Inferior parietal cortex (tissue), 1 donor: ENCODE results near the gene THBS1.

Source experiments
- DNase-seq: peaks from one replicate; pipeline ENCODE4 v3.0.0-alpha.2; 2016; ENCODE audit errors: extremely low spot score

Gene THBS1

DNA sequence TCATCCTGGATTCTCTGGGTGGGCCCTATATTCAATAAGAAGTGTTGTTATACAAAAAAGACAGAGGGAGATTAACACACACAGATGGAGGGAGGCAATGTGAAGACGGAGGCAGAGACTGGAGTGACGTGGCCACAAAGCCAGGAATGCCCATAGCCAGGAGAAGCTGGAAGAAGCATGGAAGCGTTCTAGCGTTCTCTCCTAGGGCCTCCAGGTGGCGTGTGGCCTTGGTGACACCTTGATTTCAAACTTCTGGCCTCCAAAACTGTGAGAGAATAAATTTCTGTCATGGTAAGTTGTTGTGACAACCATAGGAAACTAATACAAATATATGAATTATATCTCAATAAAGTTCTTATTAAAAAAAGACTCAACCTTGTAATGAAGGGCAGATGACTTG is 21.3 kb downstream of the THBS1 start:
- DNase-seq = no peak

DNA sequence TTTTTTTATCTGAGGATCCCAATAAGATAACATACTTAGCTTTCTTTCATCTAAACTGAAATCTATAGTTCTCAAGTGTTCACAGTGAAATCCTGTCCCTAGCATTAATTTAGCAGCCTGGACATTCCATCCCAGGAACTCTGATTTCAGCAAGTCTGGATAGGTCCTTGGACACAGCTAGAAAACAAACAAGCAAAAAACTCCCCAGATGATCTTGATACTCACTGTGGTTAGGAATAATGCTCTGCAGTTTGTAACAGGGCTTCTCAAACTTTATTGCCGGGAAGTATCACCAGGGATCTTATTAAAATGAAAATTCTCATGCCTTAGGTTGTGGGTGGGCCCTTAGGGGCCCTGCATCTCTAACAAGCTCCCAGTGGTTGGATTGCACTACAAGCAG is 24.3 kb downstream of the THBS1 start:
- no peak for DNase-seq

DNA sequence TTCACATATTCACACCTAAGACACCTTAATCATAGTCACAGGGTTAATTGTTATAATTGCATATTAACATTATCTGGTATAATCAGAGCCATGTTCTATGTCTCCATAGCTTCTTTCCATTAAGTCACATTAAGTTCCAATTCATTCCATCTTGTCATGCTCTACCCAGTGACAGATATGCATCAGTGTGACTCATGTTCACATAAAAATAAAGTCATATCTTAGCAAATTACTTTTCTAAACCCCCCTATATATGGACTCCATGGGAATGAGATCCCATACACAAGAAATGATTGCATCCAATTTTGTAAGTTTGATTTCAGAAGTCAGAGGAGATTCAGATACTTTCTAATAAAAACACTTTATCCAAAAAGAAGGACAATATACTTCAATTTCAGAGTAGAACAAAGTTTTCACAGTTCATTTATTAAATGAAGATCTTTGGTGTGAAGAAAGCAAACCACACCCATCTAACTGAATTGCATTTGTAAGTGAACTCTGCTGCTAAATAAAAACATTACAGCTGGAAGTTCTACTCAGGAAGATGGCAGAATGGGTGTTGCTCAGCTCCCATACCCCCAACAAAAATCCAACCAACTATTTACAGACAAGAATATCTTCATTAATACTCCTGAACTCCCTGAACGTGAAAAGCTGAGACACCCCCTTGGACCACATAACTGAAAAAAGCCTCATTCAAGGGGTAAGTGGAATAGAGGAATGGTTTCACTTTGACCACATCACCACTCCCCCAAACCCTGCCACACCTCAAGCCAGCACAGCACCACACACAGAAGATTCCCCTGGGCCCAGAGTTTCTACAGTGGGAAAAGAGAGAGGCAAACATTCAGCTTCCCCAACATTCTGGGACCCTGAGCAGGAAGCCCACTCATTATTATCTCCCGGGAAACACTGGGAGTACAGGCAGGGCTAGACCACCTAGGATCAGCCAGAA is 27.6 kb downstream of the THBS1 start:
- no peak for DNase-seq

DNA sequence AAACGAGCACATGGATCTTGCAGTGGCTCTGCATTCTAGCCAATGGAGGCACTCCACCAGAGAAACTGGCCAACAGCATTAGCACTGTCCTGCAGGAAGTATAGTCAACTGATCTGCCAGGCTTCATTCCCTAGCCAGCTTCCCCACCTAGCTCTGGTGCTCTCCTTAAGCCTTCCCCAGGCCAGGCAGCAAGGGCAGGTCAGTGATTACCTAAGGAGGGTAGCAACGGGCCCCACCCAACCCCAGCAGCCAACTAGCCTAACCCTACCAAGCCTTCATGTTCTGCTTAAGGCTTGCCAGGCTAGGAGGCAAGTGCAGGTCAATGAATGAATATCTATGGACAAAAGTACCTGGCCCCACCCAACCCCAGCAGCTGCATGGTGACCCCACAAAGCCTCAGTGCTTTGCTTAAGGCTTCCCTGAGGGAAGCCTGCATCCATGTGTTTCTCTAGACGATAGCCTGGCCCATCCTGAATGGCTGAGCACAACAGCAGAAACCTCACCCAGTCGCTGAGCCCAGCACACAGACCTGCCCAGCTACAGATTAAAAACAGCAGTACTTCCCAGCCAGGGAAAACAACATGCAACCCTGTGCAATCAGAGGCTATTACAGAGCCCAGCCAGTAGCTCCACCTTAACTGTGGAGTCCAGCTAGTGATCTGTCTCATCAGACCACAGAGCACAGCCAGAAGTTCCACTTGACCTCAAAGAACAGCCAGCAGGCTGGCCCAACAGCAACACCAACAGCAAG is 28.5 kb downstream of the THBS1 start:
- no peak for DNase-seq

DNA sequence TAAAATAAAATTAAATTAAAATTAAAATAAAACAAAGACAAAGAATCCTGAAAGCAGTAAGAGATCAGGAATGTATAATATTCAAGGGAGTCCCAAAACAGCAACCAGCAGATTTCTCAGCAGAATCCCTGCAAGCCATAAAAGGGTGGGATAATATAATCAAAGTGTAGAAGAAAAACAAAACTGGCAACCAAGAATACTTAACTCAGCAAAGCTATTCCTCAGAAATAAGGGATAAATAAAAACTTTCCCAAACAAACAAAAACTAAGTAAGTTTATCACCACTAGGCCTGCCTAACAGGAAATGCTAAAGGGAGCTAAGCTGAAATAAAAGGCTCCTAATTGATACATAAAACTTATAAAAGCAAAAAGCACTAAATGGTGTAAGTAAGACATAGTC is 29.8 kb downstream of the THBS1 start:
- no peak for DNase-seq

DNA sequence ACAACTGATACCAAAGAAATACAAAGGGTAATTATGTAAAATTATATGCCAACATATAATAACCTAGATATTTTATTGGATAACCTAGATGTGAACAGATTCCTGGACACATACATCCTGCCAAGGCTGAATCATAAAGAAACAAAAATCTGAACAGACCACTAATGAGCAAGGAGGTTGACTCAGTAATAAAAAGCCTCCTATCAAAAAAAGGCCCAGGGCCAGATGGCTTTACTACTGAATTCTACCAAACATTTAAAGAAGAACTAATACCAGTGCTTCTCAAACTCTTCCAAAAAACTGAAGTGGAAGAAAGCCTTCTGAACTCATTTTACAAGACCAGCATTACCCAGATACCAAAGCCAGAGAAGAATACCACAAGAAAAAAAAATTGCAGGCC is 32.4 kb downstream of the THBS1 start:
- no peak for DNase-seq

DNA sequence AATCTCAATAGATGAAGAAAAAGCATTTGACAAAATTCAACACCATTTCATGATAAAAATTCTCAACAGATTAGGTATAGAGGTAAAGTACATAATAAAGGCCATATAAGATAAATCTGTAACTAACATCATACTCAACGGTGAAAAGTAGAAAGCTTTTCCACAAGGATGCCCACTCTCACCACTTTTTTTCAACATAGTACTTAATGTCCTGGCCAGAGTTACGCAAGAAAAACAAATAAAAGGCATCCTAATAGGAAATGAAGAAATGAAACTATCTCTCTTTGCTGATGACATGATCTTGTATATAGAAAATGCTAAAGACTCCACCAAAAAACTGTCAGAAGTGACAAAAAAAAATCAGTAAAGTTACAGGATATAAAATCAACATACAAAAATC is 33.0 kb downstream of the THBS1 start:
- no peak for DNase-seq

DNA sequence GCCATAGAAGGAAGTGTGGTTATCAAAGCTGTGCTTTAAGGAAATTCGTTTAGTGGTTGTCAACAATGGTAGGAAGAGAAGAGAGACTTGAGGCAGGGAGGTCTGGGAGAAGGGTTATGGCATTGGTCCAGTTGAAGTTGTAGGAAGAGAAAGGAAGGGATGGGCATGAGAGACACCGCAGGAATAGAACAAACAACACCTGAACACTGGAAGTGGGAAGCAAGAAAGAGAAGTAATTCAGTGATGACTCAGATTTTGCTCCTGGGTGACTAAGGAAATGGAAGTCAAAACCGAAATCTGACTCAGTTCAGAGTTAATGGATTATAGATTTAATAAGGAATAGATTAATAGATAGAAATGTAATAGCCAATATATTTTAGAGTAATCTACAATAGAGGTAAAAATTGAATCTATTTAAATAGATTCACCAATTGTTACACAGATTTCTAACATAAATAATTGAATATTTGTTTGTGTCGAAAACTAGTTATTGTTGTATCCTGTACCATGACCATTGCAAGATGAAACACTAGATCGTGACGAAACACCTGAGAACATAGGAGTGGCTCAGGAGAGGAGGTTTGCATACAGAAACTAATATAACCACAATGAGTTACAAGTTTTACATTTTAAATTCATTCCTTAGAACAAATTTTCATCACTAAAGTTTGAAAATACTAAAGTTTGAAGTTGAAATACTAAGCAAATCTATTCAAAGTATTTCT is 36.0 kb downstream of the THBS1 start:
- DNase-seq = no peak

DNA sequence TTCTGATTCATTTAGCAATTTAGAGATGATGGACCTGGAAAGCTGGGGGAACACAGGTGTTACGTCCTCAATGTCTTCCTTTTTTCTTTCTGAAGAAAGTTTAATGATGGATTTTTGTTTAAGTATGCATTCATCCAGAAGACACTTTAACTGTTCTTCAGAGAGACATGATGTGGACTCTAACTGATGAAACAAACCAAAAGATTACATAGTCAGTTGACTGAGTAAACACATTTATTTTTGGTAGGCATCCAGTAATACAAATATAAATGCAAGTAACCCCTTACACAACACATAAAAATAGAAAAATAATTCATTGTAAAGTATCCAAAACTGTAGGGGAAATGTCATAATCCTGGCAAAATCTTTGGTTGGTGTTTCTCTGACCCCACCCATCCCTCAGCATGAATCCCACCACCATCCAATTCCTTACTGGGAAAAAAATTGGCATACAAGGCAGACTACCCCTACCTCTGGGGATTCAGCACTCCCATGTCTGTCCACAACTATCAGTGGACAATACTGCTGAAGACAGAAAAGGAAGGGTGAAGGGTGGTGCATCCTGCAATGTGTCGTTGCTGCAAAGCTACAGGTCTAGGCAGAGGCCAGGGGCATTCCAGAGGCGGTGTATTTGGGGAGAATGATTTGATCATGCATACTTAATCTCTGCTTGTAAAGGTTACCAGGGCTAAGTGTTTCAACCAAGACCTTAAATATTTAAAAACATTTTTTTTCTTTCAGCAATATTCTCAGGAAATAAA is 37.4 kb downstream of the THBS1 start:
- DNase-seq = no peak

DNA sequence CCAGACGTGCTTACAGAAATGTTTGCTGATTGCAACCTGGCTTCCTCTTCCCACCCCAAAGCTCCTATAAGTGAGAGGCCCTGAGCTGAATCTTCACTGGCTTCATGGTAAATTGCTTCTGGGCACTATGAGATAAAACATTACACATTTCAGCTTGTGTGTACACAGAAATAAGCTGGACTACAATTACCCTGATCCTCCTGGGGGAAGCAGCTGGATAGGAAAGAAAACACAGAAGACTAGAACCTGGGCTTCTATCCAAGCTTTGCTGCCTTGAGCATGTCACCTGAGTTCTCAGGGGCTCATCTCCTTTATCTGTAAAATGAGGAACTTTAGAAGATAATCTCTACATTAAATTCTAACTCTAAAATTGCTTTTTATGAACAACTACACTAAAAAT is 40.3 kb downstream of the THBS1 start:
- DNase-seq = no peak

DNA sequence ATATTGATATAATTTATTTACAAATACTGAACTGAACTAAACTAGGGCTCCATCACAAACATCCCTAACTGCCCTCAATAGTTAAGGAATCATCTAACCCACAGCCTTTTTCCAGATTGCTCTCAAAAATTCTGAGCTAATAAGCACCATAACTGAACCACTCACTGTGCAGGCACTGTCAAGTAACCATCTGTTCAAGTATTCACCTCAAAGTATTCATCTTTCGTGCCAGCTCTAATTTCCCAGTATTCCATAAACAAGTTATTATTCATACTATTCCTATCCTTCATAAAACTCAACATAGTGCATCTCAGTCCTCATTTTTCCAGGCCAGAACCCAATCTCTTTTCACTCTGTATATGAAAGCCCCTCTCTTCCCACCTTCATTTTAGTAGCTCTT is 41.1 kb downstream of the THBS1 start:
- DNase-seq = no peak

DNA sequence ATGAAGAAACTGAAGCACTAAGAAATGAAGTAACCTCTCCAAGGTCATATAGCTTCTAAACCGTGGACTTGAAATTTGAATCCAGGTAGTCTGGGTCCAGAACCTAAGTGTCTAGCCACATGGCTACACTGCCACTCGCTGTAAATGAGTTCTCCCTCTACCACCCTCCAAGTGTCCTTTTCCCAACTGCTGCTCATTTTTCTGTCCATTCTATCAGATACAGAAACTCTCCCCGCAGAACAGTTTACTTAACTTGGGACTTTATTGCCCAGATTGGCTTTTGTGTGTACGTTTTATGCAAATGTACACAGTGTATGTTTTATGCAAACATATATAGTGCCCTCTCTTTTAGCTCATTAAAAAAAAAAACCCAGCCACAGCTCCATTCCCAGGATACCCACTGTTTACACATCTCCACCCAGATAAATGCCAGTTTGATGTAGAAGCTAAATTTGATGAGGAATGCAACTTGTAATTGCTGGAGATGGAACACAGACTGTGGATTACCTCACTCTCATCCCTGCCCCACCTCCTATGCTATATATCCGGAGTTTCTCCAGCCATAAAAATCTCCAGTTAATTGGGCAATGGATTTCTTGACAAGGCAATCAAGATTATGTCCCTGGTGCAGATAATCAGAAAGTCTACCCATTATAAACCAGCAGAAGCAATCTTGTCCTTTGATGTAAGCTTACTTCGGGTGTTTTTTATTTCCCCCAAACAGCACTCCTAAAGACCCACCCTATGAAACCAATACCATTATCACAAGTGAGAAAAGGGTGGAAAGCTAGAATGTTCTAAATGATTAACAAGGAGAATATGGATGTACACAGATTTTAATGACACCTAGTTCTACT is 42.0 kb downstream of the THBS1 start:
- no peak for DNase-seq

DNA sequence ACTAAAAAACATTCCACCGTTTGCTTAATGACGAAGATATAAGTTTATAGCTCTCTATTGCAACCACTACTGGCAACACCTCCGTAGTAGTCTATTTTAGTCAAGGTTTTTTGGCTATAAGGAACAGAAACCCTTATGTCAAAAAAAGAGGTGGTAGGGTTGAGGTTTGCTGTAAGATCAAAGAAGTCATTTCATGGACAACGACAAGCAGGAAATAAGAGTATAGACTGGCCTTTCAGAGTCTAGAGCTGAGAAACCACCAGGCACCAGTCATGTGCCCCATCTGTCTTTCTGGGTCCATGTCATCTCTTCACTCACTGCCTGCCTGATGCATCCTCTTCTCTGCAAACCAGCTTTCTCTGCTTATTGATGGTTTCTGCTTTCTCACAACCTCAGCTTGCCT is 42.7 kb downstream of the THBS1 start:
- no peak for DNase-seq

DNA sequence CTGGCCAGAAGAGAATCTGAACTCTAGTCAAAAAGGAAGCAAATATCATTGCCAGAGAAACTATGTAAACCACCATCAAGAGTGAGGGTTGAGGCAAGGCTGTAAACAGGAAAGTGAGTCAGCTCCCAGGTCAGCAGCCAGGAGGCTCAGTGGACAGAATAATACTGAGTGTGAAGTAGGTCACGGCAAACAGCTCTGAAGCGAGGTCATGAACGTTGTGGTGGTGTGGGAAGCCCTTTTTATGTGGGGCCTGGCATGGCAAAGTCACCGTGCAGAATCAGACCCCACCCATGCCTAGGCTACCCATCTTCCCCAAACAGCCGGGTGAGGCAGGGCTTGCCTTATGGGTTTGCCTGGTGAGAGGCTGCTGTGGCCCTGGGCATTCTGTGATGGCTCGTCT is 43.9 kb downstream of the THBS1 start:
- DNase-seq = no peak

DNA sequence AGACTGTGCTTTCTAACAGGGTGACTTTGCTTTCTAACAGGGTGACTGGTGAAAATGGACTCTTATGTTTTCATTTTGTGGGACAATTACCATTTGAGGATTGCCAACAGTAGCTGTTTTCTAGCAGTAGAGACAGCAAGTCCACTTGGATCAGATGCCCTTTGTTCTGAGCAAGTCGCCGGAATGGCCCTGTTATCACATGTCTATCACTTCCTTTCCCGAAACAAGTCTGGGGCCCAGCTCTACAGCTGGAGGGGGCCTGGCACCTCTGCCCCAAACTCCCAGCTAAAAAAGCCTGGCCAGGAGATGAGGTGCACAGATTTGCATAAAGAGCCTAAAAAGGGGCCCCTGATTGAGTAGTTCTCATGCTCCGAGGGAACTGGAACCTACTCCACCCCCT is 44.6 kb downstream of the THBS1 start:
- no peak for DNase-seq

DNA sequence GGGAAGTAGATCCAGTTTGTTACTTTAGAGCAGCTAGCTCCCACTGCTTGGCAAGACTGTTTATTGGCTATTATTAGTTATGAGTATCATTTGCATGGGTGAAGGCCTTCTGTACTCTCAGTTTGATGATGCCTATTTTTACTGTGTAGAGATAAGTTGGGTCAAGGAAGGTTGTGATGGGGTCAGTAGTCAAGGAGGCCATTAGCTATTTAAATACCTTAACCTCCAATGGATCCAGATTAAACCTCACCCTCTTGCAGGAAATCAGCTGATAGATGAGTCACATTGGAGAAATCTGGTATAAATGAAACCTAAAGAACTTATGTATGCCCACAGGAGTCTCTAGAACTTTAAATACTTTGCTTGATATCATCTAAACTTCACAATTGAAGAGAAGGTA is 45.0 kb downstream of the THBS1 start:
- no peak for DNase-seq

DNA sequence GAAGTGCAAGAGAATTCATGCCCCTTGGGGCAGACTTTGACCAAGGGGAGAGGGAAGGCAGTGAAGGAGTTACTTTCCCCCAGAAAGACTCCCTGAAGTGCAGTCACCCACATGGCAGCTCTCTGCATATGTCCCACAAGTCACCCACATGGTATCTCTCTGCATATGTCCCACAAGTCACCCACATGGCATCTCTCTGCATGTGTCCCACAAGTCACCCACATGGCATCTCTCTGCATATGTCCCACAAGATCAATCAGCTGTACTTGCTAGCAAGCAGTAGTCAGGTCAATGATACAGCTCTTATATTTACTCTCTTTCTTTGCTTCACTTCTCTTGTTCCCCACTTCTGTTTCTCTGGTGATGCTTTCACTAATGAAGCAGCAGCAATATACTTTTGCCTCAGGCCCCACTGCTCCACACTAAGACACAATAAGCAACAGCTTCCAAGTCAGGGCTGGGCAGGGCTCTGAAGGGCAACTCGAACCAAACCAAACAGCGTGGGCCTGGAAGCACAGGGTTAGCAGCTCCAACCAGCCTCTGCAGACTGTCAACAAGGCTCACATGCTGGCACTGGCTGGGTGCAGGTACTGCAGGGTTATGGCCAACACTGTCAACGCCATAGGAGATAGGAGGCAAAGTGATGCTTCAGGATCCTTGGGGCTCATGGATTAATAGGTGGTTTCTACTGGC is 46.7 kb downstream of the THBS1 start:
- DNase-seq = no peak

DNA sequence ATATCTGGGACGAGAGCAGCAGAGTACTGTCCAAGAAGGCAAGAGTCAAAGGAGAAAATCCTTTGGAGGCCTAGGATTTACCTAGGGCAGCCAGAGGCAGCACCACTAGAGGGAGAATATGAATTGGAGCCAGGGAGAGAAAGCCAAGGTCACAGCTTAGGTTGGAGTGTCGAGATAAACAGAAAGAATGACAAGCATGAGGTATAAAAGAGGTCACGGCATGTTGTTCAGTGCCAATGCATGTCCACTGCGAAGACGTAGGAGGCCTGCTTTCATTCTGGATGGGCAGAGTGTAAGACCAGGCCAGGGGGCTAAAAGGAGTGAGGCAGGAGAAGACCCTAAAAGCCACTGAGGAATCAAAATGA is 47.2 kb downstream of the THBS1 start:
- no peak for DNase-seq

DNA sequence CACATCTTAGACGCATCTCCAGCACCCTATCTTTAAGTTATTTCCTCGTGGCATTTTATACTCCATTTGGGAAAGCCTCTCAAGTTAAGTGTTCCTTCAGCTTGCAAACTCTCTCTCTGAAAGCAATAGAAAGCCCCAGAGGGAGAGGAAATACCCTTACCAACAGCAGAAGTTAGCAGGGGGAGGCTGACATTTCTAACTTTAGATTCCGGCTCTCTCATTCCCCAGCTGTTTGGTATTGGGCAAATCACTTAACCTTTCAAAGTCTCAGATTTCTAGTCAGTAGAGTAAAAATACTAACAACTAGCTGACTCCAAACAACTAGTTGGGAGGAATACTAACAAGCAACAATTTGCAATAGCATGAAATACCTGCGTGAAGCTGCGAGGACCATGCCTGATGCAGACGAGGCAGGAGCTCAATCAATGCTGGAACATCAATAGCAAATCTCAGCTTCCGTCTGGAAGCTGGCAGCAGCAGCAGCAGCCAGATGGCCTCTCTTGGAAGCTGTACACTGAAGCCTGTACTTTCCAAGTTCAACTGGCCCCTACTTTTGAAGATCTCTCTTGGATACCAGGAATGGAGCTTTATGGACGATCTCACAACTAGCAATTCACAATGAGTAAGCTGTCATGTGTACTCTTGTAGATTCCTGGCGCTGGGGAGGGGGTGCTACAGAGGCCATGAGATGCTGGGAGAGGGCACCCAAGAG is 47.8 kb downstream of the THBS1 start:
- DNase-seq = no peak

DNA sequence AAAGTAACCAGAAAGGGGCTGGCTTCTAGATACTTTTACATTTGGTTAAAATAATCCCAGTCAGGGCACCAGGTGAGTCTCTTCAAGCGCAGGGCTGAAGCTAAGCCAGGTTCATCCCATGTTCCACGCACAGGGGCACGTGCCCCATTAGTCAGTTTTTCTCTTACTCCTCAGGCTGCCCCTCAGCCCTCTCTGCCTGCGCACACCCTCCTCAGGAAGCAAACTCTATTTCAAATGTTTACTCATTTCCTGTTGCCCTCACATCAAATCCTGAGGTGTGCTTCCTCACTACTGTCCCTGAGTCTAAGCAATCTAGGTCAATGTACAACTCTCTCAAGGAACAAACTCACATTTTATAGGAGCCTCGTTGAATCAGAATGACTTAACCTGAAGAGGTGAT is 48.5 kb downstream of the THBS1 start:
- no peak for DNase-seq
